Activated CD4-positive, CD25-positive, alpha-beta regulatory T cell treated with anti-CD3 and anti-CD28 coated beads, Interleukin-2, amount 50 U/mL, for 16 hours (primary cell): ENCODE measurements around the gene METRNL.
"Not testable (repeated sequence)": the region's sequence is repeated elsewhere in the genome, so short reads cannot be mapped to it uniquely, and the experiment has no call there.

ENCODE experiments used
- DNase-seq: peaks from one replicate; pipeline ENCODE4 v3.0.0-alpha.2; 2020; ENCODE audit warnings: low read depth, low spot score

METRNL gene

GRCh38 chr17:83121921-83122820 lies 42.8 kb downstream of the METRNL start:
- no peak for DNase-seq

DNA sequence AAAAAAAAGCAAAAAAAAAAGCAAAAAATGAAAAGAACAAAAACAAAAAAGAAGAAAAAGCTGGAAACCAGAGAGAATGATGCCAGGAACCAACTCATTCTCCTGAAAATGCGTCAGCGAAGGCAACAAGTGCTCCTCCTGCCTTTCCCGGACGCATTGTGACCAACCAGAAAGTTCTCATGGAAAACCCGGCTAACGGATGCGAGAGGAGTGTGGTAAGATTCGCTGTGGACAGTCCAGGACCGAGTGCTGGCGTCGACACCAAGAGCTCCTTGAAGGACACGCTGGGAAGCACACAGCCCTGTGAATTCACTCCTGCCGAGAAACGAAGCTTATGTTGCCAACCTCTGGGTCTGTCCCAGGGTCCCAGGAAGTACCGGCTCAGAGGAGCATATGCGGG lies 43.4 kb downstream of the METRNL start:
- DNase-seq: no peak

DNA sequence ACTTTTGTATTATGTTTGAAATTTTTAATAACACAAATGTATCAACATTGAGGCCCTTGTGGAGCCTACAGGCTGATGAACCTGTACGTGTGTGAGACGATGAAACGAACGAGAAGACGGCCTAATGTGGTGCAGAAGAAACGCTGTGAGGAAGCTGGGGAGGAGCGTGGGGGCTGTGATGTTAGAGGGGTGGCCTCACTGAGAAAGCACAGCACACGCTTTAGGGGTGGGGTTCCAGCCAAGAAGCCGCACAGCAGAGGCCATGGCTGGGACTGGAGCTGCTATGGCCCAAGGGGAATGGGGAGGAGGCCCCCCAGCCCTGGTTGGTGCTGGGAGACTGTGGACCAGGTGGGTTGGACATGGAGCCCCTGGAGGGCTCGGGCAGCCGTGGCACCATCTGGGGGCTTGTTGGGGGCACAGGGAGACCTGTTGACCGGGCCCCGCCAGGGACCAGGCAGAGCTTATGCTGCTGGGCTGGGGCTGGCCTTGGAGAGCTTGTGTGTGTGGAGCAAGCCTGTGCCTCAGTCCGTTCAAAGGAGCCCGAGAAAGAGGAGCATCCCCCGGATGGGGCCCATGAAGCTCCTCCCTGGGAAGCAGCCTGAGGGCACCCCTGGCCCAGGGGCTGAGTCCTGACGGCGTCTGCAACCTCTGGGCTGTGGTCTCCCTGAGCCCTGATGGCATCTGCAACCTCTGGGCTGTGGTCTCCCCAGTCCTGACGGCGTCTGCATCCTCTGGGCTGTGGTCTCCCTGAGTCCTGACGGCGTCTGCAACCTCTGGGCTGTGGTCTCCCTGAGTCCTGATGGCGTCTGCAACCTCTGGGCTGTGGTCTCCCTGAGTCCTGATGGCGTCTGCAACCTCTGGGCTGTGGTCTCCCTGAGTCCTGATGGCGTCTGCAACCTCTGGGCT lies 44.7 kb downstream of the METRNL start:
- DNase-seq: no peak

- DNase-seq: no peak
Observed at GRCh38 chr17:83124871-83125514, 45.6 kb downstream of the METRNL start.

- DNase-seq: no peak
Observed at GRCh38 chr17:83125515-83126274, 46.3 kb downstream of the METRNL start.

DNA sequence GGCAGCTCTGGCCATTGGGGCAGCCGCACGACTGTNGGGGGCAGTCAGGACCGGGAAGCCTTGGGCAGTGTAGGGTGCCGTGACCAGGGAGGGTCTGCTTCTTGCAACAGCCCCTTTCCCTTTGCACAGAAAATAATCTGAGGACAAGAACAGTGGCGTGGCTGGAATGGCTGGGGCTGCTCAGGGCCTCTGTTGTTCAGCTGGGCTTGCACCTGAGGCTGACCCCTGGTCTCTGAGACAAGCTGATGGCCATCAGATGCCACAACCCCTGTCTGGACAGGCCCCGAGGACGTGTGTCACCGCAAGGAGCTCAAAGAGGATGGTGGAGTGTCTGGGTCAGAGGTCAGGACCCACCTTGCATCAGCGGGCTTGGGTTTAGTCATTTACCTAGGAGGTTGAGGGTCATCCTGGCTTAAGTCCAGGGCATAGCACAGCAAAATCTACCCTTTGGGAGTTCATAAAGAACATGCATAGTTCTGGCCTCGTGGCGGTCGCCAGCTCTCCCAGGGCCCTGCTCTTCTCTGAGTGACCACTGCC lies 46.9 kb downstream of the METRNL start:
- no peak for DNase-seq

DNA sequence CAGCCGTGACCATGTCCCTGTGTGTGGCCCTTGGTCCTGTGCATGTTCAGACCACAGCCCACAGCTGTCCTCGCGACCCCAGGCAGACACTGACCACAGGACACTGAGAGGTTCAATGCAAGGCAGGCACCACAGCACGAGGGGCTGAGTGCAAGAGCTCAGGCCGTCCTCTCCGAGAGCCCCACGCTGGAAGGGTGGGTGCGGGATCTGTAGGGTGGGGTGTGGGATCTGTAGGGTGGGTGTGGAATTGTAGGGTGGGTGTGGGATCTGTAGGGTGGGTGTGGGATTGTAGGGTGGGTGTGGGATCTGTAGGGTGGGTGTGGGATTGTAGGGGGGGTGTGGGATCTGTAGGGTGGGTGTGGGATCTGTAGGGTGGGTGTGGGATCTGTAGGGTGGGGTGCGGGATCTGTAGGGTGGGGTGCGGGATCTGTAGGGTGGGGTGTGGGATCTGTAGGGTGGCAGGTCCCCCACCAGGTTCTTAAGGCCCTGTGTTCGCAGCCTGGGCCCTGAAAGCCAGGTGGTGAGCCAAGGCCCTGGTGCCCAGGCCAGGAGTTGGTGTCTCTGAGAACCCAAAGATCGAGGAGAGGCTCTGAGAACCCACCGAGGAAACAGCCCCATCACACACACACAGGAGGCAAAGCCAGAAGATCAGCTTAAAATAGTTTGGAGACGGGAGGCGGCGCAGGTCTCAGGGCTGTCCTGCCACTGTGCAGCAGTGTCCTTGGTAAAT lies 48.2 kb downstream of the METRNL start:
- no peak for DNase-seq

GRCh38 chr17:83128306-83129240 lies 49.2 kb downstream of the METRNL start:
- DNase-seq: no peak

- DNase-seq: no peak
Observed at GRCh38 chr17:83129676-83130075, 50.3 kb downstream of the METRNL start.

DNA sequence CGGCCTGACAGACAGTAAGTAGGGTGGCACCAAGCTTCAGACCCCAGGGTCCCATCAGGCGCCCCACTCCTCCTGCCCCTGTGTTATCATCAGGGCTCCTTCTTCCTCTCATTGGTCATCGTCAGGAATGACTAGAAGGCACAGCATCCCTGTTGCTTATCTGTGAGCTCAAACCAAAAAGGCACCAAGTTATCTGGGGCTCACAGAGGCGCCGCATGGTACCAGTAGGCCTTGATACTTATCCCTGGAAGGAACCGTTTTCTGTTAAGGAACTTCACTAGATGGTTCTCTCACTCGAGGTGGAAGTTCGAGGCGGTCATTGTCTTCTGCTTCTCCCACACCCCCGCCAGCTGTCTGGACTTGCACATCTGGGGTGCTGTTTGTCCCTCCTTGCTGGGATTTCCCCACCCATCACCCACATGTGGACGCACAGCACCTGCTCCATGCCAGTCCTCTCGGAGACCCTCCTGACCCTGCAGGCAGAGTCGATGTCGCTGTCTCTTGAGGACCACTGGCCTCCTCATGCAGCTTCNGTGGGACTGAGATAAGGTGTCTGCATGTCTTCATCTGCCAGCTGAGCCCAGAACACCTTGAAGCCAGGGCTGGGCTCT lies 52.1 kb downstream of the METRNL start:
- DNase-seq: no peak

DNA sequence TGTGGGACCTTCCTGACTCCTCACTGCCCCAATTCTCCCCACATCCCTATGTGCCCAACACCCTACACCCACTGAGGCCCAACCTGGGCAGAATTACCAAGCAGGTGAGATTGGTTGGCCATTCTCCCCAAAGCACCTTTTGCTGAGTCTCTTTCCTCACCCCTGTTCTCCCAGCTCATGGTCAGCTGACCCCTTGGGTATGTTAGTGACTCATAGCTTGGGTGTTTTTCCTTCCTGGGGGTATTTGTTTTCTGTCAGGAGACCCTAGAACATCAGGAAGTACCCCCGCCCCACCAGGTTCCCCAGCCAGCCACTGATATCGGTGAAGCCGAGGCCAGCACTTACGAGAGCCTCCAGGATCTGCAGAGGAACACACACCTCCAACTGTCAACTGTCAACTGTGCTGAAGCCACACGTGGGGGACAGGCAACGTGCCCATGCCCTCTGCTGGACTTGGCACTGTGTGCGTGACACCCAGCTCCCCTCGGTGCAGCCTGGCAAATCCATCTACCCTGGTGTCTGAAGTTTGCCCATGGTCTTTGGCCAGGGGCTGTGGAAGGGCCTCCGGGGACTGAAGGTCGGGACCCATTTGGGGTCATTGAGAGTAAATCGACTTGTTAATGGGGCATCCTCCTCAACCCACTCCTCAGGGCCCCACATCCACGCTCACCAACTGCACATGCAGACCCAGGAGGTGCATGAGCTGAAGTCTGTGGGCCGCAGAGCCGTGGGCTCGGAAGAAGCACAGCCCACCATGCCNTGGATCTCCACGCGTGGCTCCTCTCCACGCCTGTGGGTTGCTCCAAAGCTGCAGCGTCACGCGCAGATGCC lies 53.1 kb downstream of the METRNL start:
- DNase-seq: no peak

DNA sequence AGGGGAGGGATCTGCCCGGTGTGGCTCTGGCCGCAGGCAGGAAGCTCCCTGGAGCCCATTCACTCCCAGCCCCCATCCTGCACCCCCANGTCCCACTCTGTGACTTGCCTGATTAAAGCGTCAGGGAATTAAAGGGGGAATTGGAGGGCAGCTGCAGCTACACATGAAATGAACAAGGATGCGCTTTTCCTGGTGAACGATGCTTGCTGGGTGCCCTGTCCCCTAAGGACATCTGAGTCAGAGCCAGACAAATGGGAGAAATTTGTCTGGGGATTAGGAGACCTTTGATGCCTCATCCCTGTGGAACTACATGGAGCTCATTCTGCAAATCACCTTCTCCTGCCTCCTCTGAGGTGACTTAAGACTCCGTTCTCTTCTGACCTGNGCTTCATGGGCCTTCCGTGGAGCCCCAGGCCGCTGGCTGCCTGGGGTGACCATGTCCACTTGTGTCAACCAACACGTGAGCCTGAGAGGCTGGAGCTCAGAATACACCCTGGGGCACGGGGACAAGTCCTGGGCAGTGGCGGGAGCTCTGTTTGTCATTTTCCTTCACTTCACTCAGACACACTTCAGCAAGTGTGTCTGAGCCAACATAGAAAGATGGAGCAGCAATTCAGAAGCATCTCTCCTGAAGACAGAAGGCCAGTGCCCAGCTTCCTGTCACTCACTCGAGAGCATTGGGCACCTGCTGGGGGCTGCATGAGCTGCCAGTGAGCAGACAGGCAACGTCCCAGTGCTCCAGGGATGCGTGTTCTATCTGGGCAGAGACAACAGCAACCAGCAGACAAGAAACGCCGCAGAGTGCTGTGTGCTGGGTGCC lies 54.1 kb downstream of the METRNL start:
- no peak for DNase-seq

DNA sequence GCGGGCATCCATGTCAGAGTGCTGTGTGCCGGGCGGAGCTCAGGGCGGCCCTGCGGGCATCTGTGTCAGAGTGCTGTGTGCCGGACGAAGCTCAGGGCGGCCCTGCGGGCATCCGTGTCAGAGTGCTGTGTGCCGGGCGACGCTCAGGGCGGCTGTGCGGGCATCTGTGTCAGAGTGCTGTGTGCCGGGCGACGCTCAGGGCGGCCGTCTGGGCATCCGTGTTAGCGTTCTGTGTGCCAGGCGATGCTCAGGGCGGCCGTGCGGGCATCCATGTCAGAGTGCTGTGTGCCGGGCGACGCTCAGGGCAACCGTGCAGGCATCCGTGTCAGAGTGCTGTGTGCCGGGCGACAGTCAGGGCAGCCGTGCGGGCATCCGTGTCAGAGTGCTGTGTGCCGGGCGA lies 55.0 kb downstream of the METRNL start:
- not testable (repeated sequence) for DNase-seq

- no peak for DNase-seq
Observed at GRCh38 chr17:83135692-83136091, 56.3 kb downstream of the METRNL start.

- no peak for DNase-seq
Observed at GRCh38 chr17:83136156-83136555, 56.7 kb downstream of the METRNL start.

DNA sequence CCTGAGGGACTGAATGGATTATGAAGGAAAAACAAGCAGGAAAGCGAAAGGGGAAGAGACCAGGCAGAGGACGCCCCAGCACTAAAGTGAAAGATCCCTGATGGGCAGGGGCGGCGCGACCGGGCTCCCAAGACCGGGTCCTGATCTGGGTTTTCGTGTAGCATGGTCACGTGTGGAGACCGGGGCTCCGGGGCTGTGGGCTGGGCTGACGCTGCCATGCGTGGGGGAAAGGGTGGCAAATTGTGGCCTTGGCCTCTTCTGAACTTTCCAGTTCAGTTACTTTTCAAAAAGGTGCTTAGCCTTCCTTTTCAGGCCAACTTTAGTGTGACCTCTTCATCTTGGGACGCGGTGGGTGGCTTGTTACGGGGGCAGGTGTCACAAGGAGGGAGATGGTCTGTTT lies 57.5 kb downstream of the METRNL start:
- DNase-seq: no peak

DNA sequence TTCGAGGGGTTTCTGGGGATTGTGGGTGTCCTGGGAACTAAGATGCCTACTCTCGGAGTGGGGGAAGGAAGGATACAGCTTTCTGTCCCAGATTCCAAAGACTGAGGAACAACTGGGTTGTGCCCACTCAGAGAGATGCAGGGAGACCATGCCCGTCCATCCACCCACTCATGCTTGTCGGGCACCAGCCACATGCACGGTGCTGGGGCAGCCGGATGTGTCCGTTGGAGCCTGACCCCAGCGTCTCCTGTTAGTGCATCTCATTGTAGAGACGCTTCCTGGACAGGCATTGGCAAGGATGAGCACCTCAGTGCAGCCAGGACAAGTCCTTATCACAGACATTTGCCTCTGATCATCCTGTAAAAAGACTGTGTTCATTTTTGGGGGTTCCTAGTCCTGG lies 58.1 kb downstream of the METRNL start:
- no peak for DNase-seq
